Stimulated activated memory B cell treated with anti-CD40 and anti-IgM and Interleukin-4, amounts not matched to agents 10 μg/mL and 1 μg/mL and 100 μg/mL, for 72 hours (primary cell): ENCODE results near the gene MAST1.

Experiments
- ATAC-seq: fragments of 150-1000 bp; cut with Tn5 transposase; 2 replicates; pipeline ENCODE4 v1.10.0; 2021
- H3K27ac Mint-ChIP-seq: one replicate; pipeline ENCODE4 v1.8.0; 2022; ENCODE audit warnings: mild to moderate bottlenecking, mixed read lengths
- H3K27me3 Mint-ChIP-seq: one replicate; pipeline ENCODE4 v1.8.0; 2022; ENCODE audit warnings: mixed read lengths
- H3K36me3 Mint-ChIP-seq: one replicate; pipeline ENCODE4 v1.8.0; 2022; ENCODE audit warnings: mixed read lengths
- H3K4me1 Mint-ChIP-seq: one replicate; pipeline ENCODE4 v1.8.0; 2022; ENCODE audit warnings: mixed read lengths
- H3K4me3 Mint-ChIP-seq: one replicate; pipeline ENCODE4 v1.8.0; 2022; ENCODE audit warnings: mild to moderate bottlenecking, moderate library complexity, mixed read lengths
- H3K9me3 Mint-ChIP-seq: one replicate; pipeline ENCODE4 v1.8.0; 2022; ENCODE audit warnings: mixed read lengths

The MAST1 gene

GRCh38 chr19:12918253-12918652, 79.9 kb downstream of the MAST1 start:
- Mint-ChIP-seq H3K4me1 (peaks cover 21% of the 10 kb centered on the region), H3K4me3 (peak overlapping the region; percentile 60), H3K27ac (no peak overlapping the region), H3K9me3 (no peaks in the 10 kb centered on the region), H3K27me3 (no peaks in the 10 kb centered on the region), H3K36me3 (peaks cover 11% of the 10 kb centered on the region)
- ATAC-seq: no peak

GRCh38 chr19:12921047-12921446, 82.7 kb downstream of the MAST1 start:
- Mint-ChIP-seq H3K36me3 (peaks cover 30% of the 10 kb centered on the region), H3K27me3 (no peaks in the 10 kb centered on the region), H3K9me3 (no peaks in the 10 kb centered on the region), H3K4me1 (peaks cover 14% of the 10 kb centered on the region), H3K4me3 (no peak overlapping the region), H3K27ac (peak overlapping the region; percentile 17)
- no peak for ATAC-seq

GRCh38 chr19:12922959-12923358, 84.6 kb downstream of the MAST1 start:
- H3K27ac Mint-ChIP-seq: no peak overlapping the region

More at GRCh38 chr19:12922959-12923358, 84.6 kb downstream of the MAST1 start:
- H3K27me3 Mint-ChIP-seq: no peaks in the 10 kb centered on the region
- ATAC-seq: no peak
- H3K9me3 Mint-ChIP-seq: no peaks in the 10 kb centered on the region
- H3K36me3 Mint-ChIP-seq: peaks cover 39% of the 10 kb centered on the region
- H3K4me1 Mint-ChIP-seq: peaks cover 14% of the 10 kb centered on the region
- H3K4me3 Mint-ChIP-seq: no peak overlapping the region
